Adipocyte (in vitro differentiated cells): ENCODE data around the gene FAM209A.
A peak's percentile ranks its signal among the peaks of the same experiment; 100 is the strongest.
"Not testable (repeated sequence)": the region's sequence is repeated elsewhere in the genome, so short reads cannot be mapped to it uniquely, and the experiment has no call there.

Experiments
- DNase-seq: peaks from one replicate; pipeline ENCODE4 v3.0.0-alpha.2; 2015; ENCODE audit warnings: low read depth
- H3K27me3 ChIP-seq: replicated peaks from 2 replicates; pipeline ENCODE4 v1.7.0; 2013; ENCODE audit warnings: mild to moderate bottlenecking, low read length, moderate library complexity; ENCODE audit not compliant: control insufficient read depth, insufficient read depth
- H3K36me3 ChIP-seq: 2 replicates; pipeline ENCODE4 v1.7.0; 2013; ENCODE audit warnings: low read length, mild to moderate bottlenecking, moderate library complexity; ENCODE audit not compliant: control insufficient read depth, insufficient read depth, severe bottlenecking
- H3K4me1 ChIP-seq: 2 replicates; pipeline ENCODE4 v1.7.0; 2013; ENCODE audit warnings: mild to moderate bottlenecking, low read length, moderate library complexity; ENCODE audit not compliant: control insufficient read depth, insufficient read depth
- H3K4me3 ChIP-seq: 2 replicates; pipeline ENCODE4 v1.7.0; 2013; ENCODE audit warnings: mild to moderate bottlenecking, low read length, moderate library complexity
- H3K9ac ChIP-seq: 2 replicates; pipeline ENCODE4 v1.7.0; 2013; ENCODE audit warnings: mild to moderate bottlenecking, low read length, moderate library complexity
- H3K9me3 ChIP-seq: 2 replicates; pipeline ENCODE4 v1.7.0; 2013; ENCODE audit warnings: mild to moderate bottlenecking, low read length, moderate library complexity; ENCODE audit not compliant: control insufficient read depth

Gene FAM209A

GRCh38 chr20:56540415-56540814 lies 15.9 kb downstream of the FAM209A start:
- H3K36me3 ChIP-seq: no peaks in the 10 kb centered on the region
- no peaks in the 10 kb centered on the region for H3K9me3 ChIP-seq
- H3K4me3 ChIP-seq: no peak overlapping the region
- DNase-seq: no peak
- H3K4me1 ChIP-seq: no peaks in the 10 kb centered on the region
- H3K27me3 ChIP-seq: peaks cover 3% of the 10 kb centered on the region
- no peak overlapping the region for H3K9ac ChIP-seq

DNA sequence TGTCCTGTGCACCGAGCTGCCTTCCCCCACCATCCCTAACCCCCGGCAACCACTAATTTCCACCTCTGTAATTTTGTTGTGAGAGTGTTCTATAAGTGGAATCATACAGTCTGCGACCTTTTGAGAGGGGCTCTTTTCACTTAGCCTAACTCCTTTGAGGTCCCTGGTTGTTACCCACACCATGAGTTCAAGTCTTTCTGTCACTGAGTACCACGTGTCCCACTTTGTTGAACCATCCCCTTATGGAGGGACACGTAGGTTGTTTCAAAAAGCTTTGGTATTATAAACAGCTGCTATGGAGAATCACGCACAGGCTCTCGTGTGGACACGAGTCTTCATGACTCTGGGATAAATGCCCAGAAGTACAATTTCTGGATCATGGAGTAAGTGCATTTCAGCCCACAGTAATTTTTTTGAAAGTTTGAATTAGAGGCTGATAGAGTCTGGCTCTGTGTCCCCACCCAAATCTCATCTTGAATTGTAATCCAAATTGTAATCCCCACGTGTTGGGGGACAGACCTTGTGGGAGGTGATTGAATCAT lies 18.0 kb downstream of the FAM209A start:
- H3K9me3 ChIP-seq: no peaks in the 10 kb centered on the region
- H3K9ac ChIP-seq: no peak overlapping the region
- H3K36me3 ChIP-seq: no peaks in the 10 kb centered on the region
- H3K4me1 ChIP-seq: no peaks in the 10 kb centered on the region
- peaks cover 10% of the 10 kb centered on the region for H3K27me3 ChIP-seq
- H3K4me3 ChIP-seq: no peak overlapping the region
- no peak for DNase-seq

DNA sequence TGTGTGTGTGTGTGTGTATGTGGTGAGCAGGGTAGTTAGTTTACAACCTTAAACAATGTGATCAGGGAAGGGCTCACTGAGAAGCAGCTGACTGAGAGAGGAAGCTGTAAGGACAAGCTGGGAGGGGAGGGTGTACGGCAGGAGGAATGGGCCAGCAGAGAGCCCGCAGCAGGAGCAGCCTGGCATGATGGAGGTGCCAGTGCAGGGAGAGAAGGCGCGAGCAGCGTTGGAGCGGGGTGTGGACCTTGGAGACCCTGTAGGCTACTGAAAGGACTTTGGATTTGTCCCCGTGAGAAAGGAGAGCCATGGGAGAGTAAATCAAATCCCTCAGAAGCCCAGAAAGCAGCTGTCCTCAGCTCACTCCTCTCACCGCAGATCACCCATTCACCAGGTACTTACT lies 27.0 kb downstream of the FAM209A start:
- Histone ChIP-seq H3K27me3 (peaks cover 19% of the 10 kb centered on the region), H3K9ac (no peak overlapping the region), H3K36me3 (no peaks in the 10 kb centered on the region), H3K9me3 (peaks cover 12% of the 10 kb centered on the region), H3K4me1 (peaks cover 8% of the 10 kb centered on the region), H3K4me3 (no peak overlapping the region)
- no peak for DNase-seq

DNA sequence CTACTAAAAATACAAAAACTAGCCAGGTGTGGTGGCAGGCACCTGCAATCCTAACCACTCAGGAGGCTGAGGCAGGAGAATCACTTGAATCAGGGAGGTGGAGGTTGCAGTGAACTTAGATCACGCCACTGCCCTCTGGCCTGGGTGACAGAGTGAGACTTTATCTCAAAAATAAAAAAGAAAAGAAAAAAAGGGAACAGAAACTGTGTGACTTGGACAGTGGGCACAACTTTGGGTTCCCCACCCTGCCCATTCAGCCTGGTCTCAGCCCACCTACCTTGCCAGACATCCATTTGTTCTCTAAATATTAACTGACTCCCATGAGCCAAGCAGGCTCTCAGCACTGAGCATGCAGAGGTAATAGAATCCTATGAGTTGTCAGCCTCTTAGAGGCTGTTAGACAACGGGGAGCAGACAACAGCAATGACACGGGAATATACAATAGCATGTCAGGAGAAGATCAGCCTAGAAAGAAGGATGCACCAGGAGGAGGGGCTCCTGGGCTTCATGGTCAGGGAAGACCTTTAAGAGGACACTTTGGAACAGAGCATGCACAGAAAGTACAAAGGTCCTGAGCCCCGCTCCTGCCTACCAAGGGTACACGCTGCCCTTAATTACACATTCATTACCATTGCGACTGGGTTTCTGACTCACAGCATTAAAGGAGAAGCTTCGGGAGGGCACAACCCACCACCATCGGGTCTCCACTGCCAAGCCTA lies 28.5 kb downstream of the FAM209A start:
- Histone ChIP-seq H3K36me3 (no peaks in the 10 kb centered on the region), H3K27me3 (peaks cover 11% of the 10 kb centered on the region), H3K4me1 (peaks cover 8% of the 10 kb centered on the region), H3K4me3 (no peak overlapping the region), H3K9ac (no peak overlapping the region), H3K9me3 (peaks cover 9% of the 10 kb centered on the region)
- no peak for DNase-seq

DNA sequence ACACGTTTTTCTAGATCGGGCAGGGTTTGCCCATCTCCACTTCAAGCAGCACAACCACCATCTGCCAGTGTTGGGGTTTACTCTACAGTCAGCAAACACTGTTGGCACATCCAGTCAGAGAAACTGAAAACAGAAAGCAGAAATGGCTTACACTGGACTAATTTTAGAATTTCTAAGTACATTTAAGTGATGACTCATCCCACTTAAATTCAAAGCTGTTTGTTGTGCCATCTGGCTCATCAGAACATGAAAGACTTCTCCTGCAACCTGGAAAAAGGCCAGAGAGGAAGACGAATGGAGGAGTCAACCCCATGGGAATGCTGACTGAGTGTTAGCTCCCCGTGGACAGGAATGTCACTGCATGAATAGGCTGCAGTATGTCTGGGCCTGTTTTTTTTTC lies 30.3 kb downstream of the FAM209A start:
- DNase-seq: peak; percentile 95

GRCh38 chr20:56558968-56559367 lies 34.4 kb downstream of the FAM209A start:
- Histone ChIP-seq H3K27me3 (peaks cover 24% of the 10 kb centered on the region), H3K9me3 (no peaks in the 10 kb centered on the region), H3K36me3 (no peaks in the 10 kb centered on the region), H3K4me3 (no peak overlapping the region), H3K4me1 (peaks cover 8% of the 10 kb centered on the region), H3K9ac (no peak overlapping the region)
- DNase-seq: no peak

More for the DNA sequence above, 30.3 kb downstream of the FAM209A start:
- Histone ChIP-seq H3K4me1 (peaks cover 8% of the 10 kb centered on the region), H3K9me3 (no peaks in the 10 kb centered on the region), H3K9ac (no peak overlapping the region), H3K4me3 (no peak overlapping the region), H3K36me3 (no peaks in the 10 kb centered on the region), H3K27me3 (peaks cover 20% of the 10 kb centered on the region)

- not testable (repeated sequence) for H3K9me3 ChIP-seq, DNase-seq, H3K4me3 ChIP-seq, H3K4me1 ChIP-seq, H3K36me3 ChIP-seq, H3K9ac ChIP-seq
- peaks cover 13% of the 10 kb centered on the region for H3K27me3 ChIP-seq
These were observed 40.0 kb downstream of the FAM209A start for GRCh38 chr20:56564526-56564925.

- Histone ChIP-seq H3K4me3 (no peak overlapping the region), H3K27me3 (peaks cover 5% of the 10 kb centered on the region), H3K9me3 (no peaks in the 10 kb centered on the region), H3K9ac (no peak overlapping the region), H3K4me1 (no peaks in the 10 kb centered on the region), H3K36me3 (no peaks in the 10 kb centered on the region)
- no peak for DNase-seq
These were observed 41.0 kb downstream of the FAM209A start for GRCh38 chr20:56565511-56565910.

- peaks cover 4% of the 10 kb centered on the region for H3K9me3 ChIP-seq
- DNase-seq: no peak
These were observed 42.1 kb downstream of the FAM209A start for GRCh38 chr20:56566621-56567020.

GRCh38 chr20:56570832-56571231 lies 46.3 kb downstream of the FAM209A start:
- peaks cover 26% of the 10 kb centered on the region for H3K27me3 ChIP-seq
- H3K36me3 ChIP-seq: no peaks in the 10 kb centered on the region
- H3K4me1 ChIP-seq: no peaks in the 10 kb centered on the region
- DNase-seq: no peak
- no peak overlapping the region for H3K9ac ChIP-seq
- H3K9me3 ChIP-seq: peaks cover 4% of the 10 kb centered on the region
- no peak overlapping the region for H3K4me3 ChIP-seq

More at GRCh38 chr20:56566621-56567020, 42.1 kb downstream of the FAM209A start:
- Histone ChIP-seq H3K27me3 (peaks cover 6% of the 10 kb centered on the region), H3K4me1 (no peaks in the 10 kb centered on the region), H3K4me3 (no peak overlapping the region), H3K9ac (no peak overlapping the region), H3K36me3 (no peaks in the 10 kb centered on the region)

DNA sequence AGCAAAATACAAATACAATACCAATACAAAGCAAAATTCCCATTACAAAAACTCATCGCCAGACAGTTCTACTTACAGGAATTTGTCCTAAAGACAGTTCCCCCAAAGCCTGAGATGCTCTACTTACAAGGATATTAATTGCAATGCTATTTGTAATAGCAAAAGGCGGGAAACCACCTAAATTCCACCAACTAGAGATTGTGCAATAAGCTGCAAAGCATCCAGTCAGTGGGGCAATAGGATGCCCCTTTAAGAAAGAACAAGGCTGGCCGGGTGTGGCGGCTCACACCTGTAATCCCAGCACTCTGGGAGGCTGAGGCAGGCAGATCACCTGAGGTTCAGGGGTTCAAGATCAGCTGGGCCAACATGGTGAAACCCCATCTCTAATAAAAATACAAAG lies 47.6 kb downstream of the FAM209A start:
- no peaks in the 10 kb centered on the region for H3K4me1 ChIP-seq
- peaks cover 26% of the 10 kb centered on the region for H3K27me3 ChIP-seq
- no peaks in the 10 kb centered on the region for H3K36me3 ChIP-seq
- H3K9me3 ChIP-seq: peaks cover 4% of the 10 kb centered on the region
- DNase-seq: peak; percentile 28
- no peak overlapping the region for H3K4me3 ChIP-seq
- no peak overlapping the region for H3K9ac ChIP-seq

GRCh38 chr20:56573986-56574385 lies 49.4 kb downstream of the FAM209A start:
- peaks cover 25% of the 10 kb centered on the region for H3K27me3 ChIP-seq
- H3K4me1 ChIP-seq: no peaks in the 10 kb centered on the region
- no peak for DNase-seq

More at GRCh38 chr20:56573986-56574385, 49.4 kb downstream of the FAM209A start:
- H3K9me3 ChIP-seq: peaks cover 4% of the 10 kb centered on the region
- H3K9ac ChIP-seq: no peak overlapping the region
- H3K4me3 ChIP-seq: no peak overlapping the region
- H3K36me3 ChIP-seq: no peaks in the 10 kb centered on the region
